BJ (cell line): ENCODE results near the gene EGFR. TPM values are rescaled to one million over a fixed set of nuclear protein-coding genes. Genes with fewer than 3 reads are reported as not detected.

ENCODE experiments used
- CTCF ChIA-PET: fragments of 350-600 bp; formaldehyde crosslinking; extraction: SDS; loops from one replicate; lab custom pipeline; 2021; ENCODE audit warnings: antibody characterized with exemption, inconsistent platforms; lab: Yijun Ruan, JAX
- POLR2A ChIA-PET: fragments of 300-600 bp; sonication (Branson Sonifier 250); formaldehyde crosslinking; extraction: SDS; loops from one replicate; lab custom pipeline; 2021; ENCODE audit warnings: antibody characterized with exemption; lab: Charles Lee
- DNase-seq: peaks from one replicate; pipeline ENCODE4 v3.0.0-alpha.2; 2011; ENCODE audit warnings: low read depth
- H3K27me3 ChIP-seq: 2 replicates; pipeline ENCODE4 v1.6.0; 2011; ENCODE audit warnings: low read length; ENCODE audit not compliant: control insufficient read depth, insufficient read depth
- H3K36me3 ChIP-seq: 2 replicates; pipeline ENCODE4 v1.5.1; 2011; ENCODE audit warnings: low read length; ENCODE audit not compliant: control insufficient read depth, insufficient read depth
- H3K4me3 ChIP-seq: 2 replicates; pipeline ENCODE4 v1.5.1; 2011; ENCODE audit warnings: low read depth, mild to moderate bottlenecking, control low read depth, low read length
- polyA plus RNA-seq: library from polyadenylated mRNA; depleted of rRNA; stranded (reverse); fragments of >200 nt; gene quantifications from 2 replicates; pipeline ENCODE4 v1.2.3, GENCODE V29; 2011
- TF ChIP-seq, protein P1 (sequence below): IDR thresholded peaks from 2 replicates; pipeline ENCODE4 v1.5.1; 2011; ENCODE audit warnings: low read depth, mild to moderate bottlenecking, control low read depth, inconsistent platforms, low read length, moderate library complexity; ENCODE audit not compliant: insufficient read depth

The EGFR gene
- polyA plus RNA-seq, 1 experiment = 34.0 TPM

DNA sequence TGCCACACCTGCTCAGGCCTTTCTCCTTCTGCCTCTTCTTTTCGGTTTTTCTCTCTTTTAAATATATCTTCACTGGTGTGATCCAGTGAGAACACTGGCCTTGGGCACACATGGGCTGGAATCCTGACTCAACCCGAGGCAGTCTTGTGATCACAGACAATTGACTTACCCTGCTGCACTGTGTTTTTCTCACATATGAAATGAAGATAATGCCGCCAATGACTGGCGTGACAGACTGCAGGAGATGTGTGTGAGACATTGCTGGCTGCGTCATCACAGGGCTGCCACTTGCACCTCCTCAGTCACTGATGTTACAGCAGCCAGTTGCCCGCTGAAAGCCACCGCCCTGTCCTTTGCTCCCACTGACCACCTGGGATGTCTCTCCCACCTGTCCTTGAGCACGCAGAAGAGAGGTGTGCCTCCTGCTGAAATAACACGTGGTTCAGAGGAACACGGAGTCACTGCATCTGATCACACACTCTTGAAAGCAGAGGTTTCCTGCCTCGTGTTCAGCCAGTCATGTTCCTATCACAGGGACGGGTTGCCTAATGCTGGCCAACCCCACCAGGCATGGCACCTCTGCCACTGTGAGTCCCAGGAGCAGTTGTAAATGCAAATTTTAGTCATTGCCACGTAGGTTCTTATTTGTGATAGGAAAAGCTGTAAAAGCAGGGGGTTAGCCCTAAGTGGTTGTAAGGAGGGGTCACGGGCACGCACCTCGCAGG, 221.8 kb downstream of the EGFR start:
- ChIA-PET POLR2A (no interaction called here), CTCF (no interaction called here)
- Histone ChIP-seq H3K36me3 (no peaks in the 10 kb centered on the region), H3K27me3 (peaks cover 3% of the 10 kb centered on the region), H3K4me3 (no peak overlapping the region)
- TF ChIP-seq, protein P1, sequence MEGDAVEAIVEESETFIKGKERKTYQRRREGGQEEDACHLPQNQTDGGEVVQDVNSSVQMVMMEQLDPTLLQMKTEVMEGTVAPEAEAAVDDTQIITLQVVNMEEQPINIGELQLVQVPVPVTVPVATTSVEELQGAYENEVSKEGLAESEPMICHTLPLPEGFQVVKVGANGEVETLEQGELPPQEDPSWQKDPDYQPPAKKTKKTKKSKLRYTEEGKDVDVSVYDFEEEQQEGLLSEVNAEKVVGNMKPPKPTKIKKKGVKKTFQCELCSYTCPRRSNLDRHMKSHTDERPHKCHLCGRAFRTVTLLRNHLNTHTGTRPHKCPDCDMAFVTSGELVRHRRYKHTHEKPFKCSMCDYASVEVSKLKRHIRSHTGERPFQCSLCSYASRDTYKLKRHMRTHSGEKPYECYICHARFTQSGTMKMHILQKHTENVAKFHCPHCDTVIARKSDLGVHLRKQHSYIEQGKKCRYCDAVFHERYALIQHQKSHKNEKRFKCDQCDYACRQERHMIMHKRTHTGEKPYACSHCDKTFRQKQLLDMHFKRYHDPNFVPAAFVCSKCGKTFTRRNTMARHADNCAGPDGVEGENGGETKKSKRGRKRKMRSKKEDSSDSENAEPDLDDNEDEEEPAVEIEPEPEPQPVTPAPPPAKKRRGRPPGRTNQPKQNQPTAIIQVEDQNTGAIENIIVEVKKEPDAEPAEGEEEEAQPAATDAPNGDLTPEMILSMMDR = no peak
- no peak for DNase-seq

GRCh38 chr7:55241958-55242357, 223.1 kb downstream of the EGFR start:
- H3K36me3 ChIP-seq = no peaks in the 10 kb centered on the region
- DNase-seq = no peak
- TF ChIP-seq, protein P1 = no peak
- H3K27me3 ChIP-seq = no peaks in the 10 kb centered on the region; the same call in none of the 2 replicates
- H3K4me3 ChIP-seq = no peak overlapping the region
- POLR2A ChIA-PET = no interaction called here
- CTCF ChIA-PET = no interaction called here

DNA sequence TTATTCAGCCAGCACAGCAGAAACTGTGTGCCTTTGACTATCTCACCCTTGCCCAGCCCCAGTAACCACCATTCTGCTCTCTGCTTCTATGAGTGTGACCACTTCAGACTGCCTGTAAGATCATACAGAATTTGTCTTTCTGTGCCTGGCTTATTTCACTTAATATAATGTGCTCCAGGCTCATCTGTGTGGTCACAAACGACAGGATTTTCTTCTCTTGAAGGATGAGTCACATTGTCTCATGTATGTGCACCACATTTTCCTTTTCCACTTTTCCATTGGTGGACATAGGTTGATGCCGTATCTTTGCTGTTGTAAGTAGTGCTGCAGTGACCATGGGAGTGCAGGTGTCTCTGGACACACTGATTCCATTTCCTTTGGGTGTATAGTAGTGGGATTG, 223.8 kb downstream of the EGFR start:
- CTCF ChIA-PET = interaction anchor here (0.9 to 1.5 kb wide), 2 partner anchors 12 to 340 kb away, joined by 3 read pairs; no protein-coding TSS in a partner anchor
- Histone ChIP-seq H3K4me3 (no peak overlapping the region), H3K27me3 (no peaks in the 10 kb centered on the region; the same call in none of the 2 replicates), H3K36me3 (no peaks in the 10 kb centered on the region)
- TF ChIP-seq, protein P1 = no peak
- DNase-seq = no peak
- POLR2A ChIA-PET = no interaction called here

DNA sequence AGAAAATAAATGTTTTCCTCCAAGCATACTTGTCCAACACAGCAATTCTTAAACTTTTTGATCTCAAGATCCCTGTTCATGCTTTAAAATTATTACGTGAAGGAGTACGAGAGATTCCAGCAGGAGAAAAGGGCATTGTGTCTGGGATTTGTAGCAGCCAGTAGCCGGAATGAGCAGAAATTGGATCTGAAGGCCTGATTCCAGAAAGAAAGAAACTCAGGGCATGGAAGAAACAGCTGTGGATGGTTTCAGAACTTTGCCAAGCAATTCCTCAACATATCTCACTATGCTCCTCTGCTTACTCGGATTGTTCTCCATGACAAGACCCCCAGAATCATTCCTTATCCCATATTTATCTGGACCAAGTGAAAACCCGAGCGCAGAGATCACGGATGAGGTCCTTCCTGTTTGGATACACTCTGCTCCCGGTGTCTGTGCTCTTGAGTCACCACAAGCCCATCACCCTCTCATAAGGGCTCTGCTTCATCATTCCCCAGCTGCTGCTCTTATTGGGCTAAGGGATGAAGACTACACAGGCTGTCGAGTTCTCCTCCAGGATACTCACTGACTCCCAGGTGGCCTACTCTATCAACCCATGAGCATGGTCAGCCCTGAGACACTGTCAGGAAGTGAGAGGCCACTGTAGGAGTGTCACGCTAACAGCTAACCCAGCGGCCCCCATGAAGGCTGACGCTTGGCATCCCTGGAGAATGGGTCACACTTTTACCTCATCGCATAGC, 225.4 kb downstream of the EGFR start:
- TF ChIP-seq, protein P1 = no peak
- DNase-seq = no peak
- no peaks in the 10 kb centered on the region; the same call in 1 of the 2 replicates for H3K27me3 ChIP-seq
- H3K36me3 ChIP-seq = no peaks in the 10 kb centered on the region
- H3K4me3 ChIP-seq = no peak overlapping the region
- ChIA-PET CTCF (interaction anchor here (2.2 to 6.4 kb wide), 2 partner anchors 11 to 470 kb away, joined by 18 to 31 read pairs; no protein-coding TSS in a partner anchor), POLR2A (interaction anchor here (0.6 kb wide), 1 partner anchor 405 kb away, joined by 5 read pairs; no protein-coding TSS in a partner anchor)

DNA sequence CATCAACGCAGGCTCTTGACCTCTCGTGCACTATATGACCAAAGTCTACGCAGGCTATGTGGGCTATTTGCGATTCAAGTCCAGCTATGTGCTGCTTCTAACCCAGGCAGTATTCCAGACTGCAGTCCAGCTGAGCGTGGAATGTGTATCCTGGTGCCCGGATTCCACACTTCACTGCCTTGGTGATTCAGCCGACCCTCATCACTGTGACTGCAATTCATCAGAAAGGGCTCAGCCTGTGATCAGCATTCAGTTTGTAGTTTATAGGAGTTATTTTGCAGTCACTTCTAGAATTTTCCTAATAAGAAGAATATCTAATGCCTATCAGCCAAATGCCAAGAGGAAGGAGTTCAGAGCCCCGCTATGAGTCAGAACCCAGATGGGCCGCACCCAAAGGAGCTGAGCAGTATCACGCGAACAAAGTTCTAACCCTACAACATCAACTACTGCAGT, 226.5 kb downstream of the EGFR start:
- Histone ChIP-seq H3K27me3 (no peaks in the 10 kb centered on the region; the same call in 1 of the 2 replicates), H3K4me3 (no peak overlapping the region), H3K36me3 (no peaks in the 10 kb centered on the region)
- CTCF ChIA-PET = interaction anchor here (0.7 to 6.4 kb wide), 5 partner anchors 10 to 478 kb away, joined by 3 to 31 read pairs (median 3); no protein-coding TSS in a partner anchor
- DNase-seq = no peak
- TF ChIP-seq, protein P1 = no peak
- POLR2A ChIA-PET = no interaction called here
